Measurements from ENCODE around the gene RAPGEF3.

Gene RAPGEF3

DNA sequence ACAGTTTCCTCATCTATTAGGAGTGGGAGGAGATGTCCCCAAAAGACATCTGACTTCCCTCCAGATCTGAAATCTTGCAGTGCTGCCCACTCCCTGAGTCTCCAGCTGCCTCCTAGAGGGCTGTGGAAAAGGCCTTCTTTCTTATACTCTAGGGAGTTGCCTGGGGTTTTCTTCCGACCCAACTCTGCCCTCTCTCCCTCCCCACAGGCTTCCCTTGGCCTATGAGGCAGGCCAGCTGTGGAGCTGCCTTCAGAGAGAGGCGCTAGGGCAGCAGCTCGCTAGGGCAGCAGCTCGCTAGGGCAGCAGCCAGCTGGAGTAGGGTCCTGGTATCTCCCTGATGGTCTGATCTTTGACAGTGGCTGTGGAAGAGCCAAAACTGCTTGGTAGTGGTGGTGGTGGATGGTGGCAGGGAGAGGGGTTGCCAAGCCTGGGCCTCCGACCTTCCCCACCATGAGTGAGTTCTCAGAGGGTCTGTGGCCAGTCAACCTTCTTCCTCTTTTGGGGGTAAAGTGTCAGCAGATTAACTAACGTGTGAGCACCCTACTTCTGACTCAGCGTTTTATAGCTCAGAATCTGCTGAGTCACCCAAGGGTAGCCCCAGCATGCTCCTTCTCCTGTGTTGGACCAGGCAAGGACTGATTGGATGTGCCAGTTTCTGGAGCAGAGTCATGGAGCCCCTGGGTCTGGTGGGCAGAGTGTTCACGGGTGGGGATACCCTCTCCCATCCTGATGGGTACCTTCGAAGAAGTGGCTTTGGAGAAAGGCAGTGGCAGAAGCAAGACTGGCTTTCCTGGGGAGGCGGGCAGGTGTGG lies 16.6 kb upstream of the RAPGEF3 start:
- H3K27me3 ChIP-seq (ENCODE audit: insufficient read depth, poor library complexity, severe bottlenecking) = no peaks in the 10 kb centered on the region
- no peak; the same call in 1 of the 2 replicates for TF ChIP-seq SPI1 (IDR thresholded peaks at IDR 0.05; ENCODE audit: borderline replicate concordance, low read depth)
- TF ChIP-seq POLR2AphosphoS5 (IDR thresholded peaks at IDR 0.05; ENCODE audit: low read depth) = no peak
- TF ChIP-seq CTCF (IDR thresholded peaks at IDR 0.05; ENCODE audit: insufficient read depth, low read length) = no peak
- H3K27ac ChIP-seq (replicated peaks) = peak overlapping the region; percentile 57
- peak; percentile 62 to 71 for DNase-seq (ENCODE audit: low read depth in 1 of 2, low spot score in 1 of 2)
- no peak overlapping the region for H3K4me3 ChIP-seq (replicated peaks; ENCODE audit: insufficient read depth, low read length)

- peak overlapping the region; percentile 57 for H3K27ac ChIP-seq (replicated peaks)
- no peaks in the 10 kb centered on the region for H3K27me3 ChIP-seq (ENCODE audit: insufficient read depth, poor library complexity, severe bottlenecking)
- TF ChIP-seq CTCF (IDR thresholded peaks at IDR 0.05; ENCODE audit: insufficient read depth, low read length) = no peak
- no peak for TF ChIP-seq POLR2AphosphoS5 (IDR thresholded peaks at IDR 0.05; ENCODE audit: low read depth)
- TF ChIP-seq GABPA (IDR thresholded peaks at IDR 0.05; ENCODE audit: low read depth) = no peak
- no peak for TF ChIP-seq SPI1 (IDR thresholded peaks at IDR 0.05; ENCODE audit: borderline replicate concordance, low read depth)
- TF ChIP-seq, protein P1, sequence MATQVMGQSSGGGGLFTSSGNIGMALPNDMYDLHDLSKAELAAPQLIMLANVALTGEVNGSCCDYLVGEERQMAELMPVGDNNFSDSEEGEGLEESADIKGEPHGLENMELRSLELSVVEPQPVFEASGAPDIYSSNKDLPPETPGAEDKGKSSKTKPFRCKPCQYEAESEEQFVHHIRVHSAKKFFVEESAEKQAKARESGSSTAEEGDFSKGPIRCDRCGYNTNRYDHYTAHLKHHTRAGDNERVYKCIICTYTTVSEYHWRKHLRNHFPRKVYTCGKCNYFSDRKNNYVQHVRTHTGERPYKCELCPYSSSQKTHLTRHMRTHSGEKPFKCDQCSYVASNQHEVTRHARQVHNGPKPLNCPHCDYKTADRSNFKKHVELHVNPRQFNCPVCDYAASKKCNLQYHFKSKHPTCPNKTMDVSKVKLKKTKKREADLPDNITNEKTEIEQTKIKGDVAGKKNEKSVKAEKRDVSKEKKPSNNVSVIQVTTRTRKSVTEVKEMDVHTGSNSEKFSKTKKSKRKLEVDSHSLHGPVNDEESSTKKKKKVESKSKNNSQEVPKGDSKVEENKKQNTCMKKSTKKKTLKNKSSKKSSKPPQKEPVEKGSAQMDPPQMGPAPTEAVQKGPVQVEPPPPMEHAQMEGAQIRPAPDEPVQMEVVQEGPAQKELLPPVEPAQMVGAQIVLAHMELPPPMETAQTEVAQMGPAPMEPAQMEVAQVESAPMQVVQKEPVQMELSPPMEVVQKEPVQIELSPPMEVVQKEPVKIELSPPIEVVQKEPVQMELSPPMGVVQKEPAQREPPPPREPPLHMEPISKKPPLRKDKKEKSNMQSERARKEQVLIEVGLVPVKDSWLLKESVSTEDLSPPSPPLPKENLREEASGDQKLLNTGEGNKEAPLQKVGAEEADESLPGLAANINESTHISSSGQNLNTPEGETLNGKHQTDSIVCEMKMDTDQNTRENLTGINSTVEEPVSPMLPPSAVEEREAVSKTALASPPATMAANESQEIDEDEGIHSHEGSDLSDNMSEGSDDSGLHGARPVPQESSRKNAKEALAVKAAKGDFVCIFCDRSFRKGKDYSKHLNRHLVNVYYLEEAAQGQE (IDR thresholded peaks at IDR 0.05; ENCODE audit: insufficient replicate concordance, low read depth) = no peak
These were observed 16.0 kb upstream of the RAPGEF3 start for GRCh38 chr12:47774663-47775062.

GRCh38 chr12:47773858-47774580 lies 15.3 kb upstream of the RAPGEF3 start:
- peak in 1 of 2 experiments; percentile 14 for DNase-seq (ENCODE audit: low read depth in 1 of 2, low spot score in 1 of 2)
- Histone ChIP-seq H3K27ac (replicated peaks) (peak overlapping the region; percentile 47), H3K27me3 (ENCODE audit: insufficient read depth, poor library complexity, severe bottlenecking) (no peaks in the 10 kb centered on the region), H3K4me3 (replicated peaks; ENCODE audit: insufficient read depth, low read length) (peak overlapping the region; percentile 68)
- TF ChIP-seq CTCF (IDR thresholded peaks at IDR 0.05; ENCODE audit: insufficient read depth, low read length) = no peak
- TF ChIP-seq POLR2AphosphoS5 (IDR thresholded peaks at IDR 0.05; ENCODE audit: low read depth) = no peak
- no peak for TF ChIP-seq SPI1 (IDR thresholded peaks at IDR 0.05; ENCODE audit: borderline replicate concordance, low read depth)
- TF ChIP-seq, protein P1 (IDR thresholded peaks at IDR 0.05; ENCODE audit: insufficient replicate concordance, low read depth) = no peak
- no peak for TF ChIP-seq GABPA (IDR thresholded peaks at IDR 0.05; ENCODE audit: low read depth)

More at GRCh38 chr12:47774663-47775062, 16.0 kb upstream of the RAPGEF3 start:
- H3K4me3 ChIP-seq (replicated peaks; ENCODE audit: insufficient read depth, low read length) = no peak overlapping the region
- DNase-seq (ENCODE audit: low read depth in 1 of 2, low spot score in 1 of 2) = no peak

All from HL-60 (cell line).